Muscle of leg (tissue), 11 donors: ENCODE data around the gene STARD13. TPM values are rescaled to one million over a fixed set of nuclear protein-coding genes. Genes with fewer than 3 reads are reported as not detected.

Source experiments
- DNase-seq: peaks from one replicate; pipeline ENCODE4 v3.0.0; 2013
- H3K27ac ChIP-seq: one replicate; pipeline ENCODE4 v1.5.1; 2013; ENCODE audit warnings: mild to moderate bottlenecking, low read length, control low read depth
- H3K27me3 ChIP-seq: one replicate; pipeline ENCODE4 v1.6.1; 2013; ENCODE audit warnings: low read length; ENCODE audit not compliant: control insufficient read depth, insufficient read depth
- H3K36me3 ChIP-seq: one replicate; pipeline ENCODE4 v1.6.1; 2013; ENCODE audit warnings: low read length; ENCODE audit not compliant: control insufficient read depth, insufficient read depth
- H3K4me1 ChIP-seq: one replicate; pipeline ENCODE4 v1.6.1; 2013; ENCODE audit warnings: low read length; ENCODE audit not compliant: control insufficient read depth, insufficient read depth
- H3K4me3 ChIP-seq: one replicate; pipeline ENCODE4 v1.5.1; 2013; ENCODE audit warnings: low read length, control low read depth
- H3K9me3 ChIP-seq: replicated peaks from 2 replicates; pipeline ENCODE4 v1.6.1; 2013; ENCODE audit warnings: low read depth, low read length; ENCODE audit not compliant: control insufficient read depth
- WGBS: methylation state at CpG from one replicate; pipeline ENCODE4 v1.1.5; 2013; ENCODE audit warnings: missing lambda C conversion rate; ENCODE audit not compliant: insufficient coverage; 5-methylcytosine and 5-hydroxymethylcytosine counted together
- polyA plus RNA-seq, 8 donors: library from polyadenylated mRNA; unstranded; fragments of 120-200 nt; gene quantifications; one replicate each; pipeline versions ENCODE4 v1.2.1 to v1.2.3, GENCODE V29; 2013; ENCODE audit warnings: inconsistent platforms in 1 of 8, low replicate concordance in 1 of 8; ENCODE audit not compliant: insufficient read length in 8 of 8, insufficient read depth in 1 of 8
- total RNA-seq: library from RNA; stranded (reverse); fragments of 120-200 nt; gene quantifications from one replicate; pipeline ENCODE4 v1.2.4, GENCODE V29; 2013

The STARD13 gene
- total and polyA plus RNA-seq, 9 donors = 15.7 to 28.1 (median 21.8) TPM

- H3K27me3 ChIP-seq = no peaks in the 10 kb centered on the region
- H3K36me3 ChIP-seq = peaks cover 14% of the 10 kb centered on the region
- peaks cover 4% of the 10 kb centered on the region for H3K9me3 ChIP-seq
- DNase-seq = peak; percentile 96
- WGBS = 46% methylated on average over 2 of the region's 10 CpGs
- H3K4me3 ChIP-seq = no peak overlapping the region
- peak overlapping the region; percentile 90 for H3K27ac ChIP-seq
- H3K4me1 ChIP-seq = peaks cover 40% of the 10 kb centered on the region
These were observed 55.9 kb downstream of the STARD13 start for GRCh38 chr13:33229446-33230177.

GRCh38 chr13:33228648-33229445 lies 56.7 kb downstream of the STARD13 start:
- peak overlapping the region; percentile 90 for H3K27ac ChIP-seq
- peaks cover 16% of the 10 kb centered on the region for H3K36me3 ChIP-seq
- 55% methylated on average over 7 of the region's 12 CpGs for WGBS
- peak; percentile 66 for DNase-seq
- H3K27me3 ChIP-seq = no peaks in the 10 kb centered on the region
- peaks cover 9% of the 10 kb centered on the region for H3K9me3 ChIP-seq
- H3K4me3 ChIP-seq = no peak overlapping the region
- peaks cover 38% of the 10 kb centered on the region for H3K4me1 ChIP-seq

GRCh38 chr13:33227927-33228647 lies 57.5 kb downstream of the STARD13 start:
- Histone ChIP-seq H3K27me3 (no peaks in the 10 kb centered on the region), H3K27ac (peak overlapping the region; percentile 13), H3K36me3 (peaks cover 10% of the 10 kb centered on the region), H3K4me3 (no peak overlapping the region), H3K4me1 (peaks cover 38% of the 10 kb centered on the region), H3K9me3 (peaks cover 9% of the 10 kb centered on the region)
- WGBS = 82% methylated on average over 5 of the region's 7 CpGs
- peak; percentile 36 for DNase-seq

- Histone ChIP-seq H3K4me1 (peaks cover 17% of the 10 kb centered on the region), H3K27ac (no peak overlapping the region), H3K4me3 (no peak overlapping the region), H3K27me3 (no peaks in the 10 kb centered on the region), H3K36me3 (peaks cover 4% of the 10 kb centered on the region), H3K9me3 (peaks cover 5% of the 10 kb centered on the region)
- peak; percentile 49 for DNase-seq
- no CpG with 5 or more reads among the region's 3 CpGs for WGBS
These were observed 60.9 kb downstream of the STARD13 start for GRCh38 chr13:33224686-33225085.

DNA sequence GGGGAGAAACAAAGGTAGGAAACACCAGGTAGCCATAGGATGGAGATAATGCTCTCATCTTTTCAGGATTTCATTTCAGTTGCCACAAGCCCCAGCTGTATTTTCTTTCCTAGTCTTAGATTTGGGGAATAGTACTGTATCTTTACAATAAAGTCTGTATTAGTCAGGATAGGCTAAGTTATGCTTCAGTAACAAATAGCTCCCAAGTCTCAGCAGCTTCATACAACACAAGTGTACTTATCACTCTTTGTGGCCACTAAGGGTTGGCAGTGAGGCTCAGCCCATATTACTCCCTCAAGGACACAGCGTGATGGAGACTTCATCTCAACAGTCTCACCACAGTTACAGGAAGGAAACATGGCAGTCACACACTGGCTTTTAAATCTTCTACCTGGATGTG lies 61.4 kb downstream of the STARD13 start:
- H3K36me3 ChIP-seq = peaks cover 4% of the 10 kb centered on the region
- no peaks in the 10 kb centered on the region for H3K27me3 ChIP-seq
- H3K4me3 ChIP-seq = no peak overlapping the region
- H3K27ac ChIP-seq = no peak overlapping the region
- H3K9me3 ChIP-seq = peaks cover 5% of the 10 kb centered on the region
- no peak for DNase-seq
- 91% methylated on average over 1 of the region's 1 CpG for WGBS
- peaks cover 12% of the 10 kb centered on the region for H3K4me1 ChIP-seq

DNA sequence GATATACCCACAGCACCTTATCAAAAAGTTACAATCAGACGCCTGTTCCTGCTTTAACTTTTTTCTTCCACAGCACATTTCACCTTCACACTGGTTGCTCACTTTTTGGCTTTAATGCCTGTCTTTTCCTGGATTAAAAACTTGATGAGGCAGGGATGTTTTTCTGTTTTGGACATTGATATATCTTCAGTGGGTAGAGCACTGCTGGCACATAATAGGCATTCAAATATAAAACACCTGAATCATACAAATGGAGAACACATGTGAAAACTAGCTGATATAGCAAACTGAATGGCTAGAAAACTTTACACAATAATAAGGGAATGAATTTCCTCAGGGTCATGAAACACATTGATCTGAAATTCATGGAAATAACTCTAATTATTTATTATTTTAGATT lies 65.6 kb downstream of the STARD13 start:
- Histone ChIP-seq H3K4me1 (peaks cover 13% of the 10 kb centered on the region), H3K4me3 (no peak overlapping the region), H3K27ac (no peak overlapping the region), H3K27me3 (no peaks in the 10 kb centered on the region), H3K36me3 (peaks cover 8% of the 10 kb centered on the region), H3K9me3 (peaks cover 5% of the 10 kb centered on the region)
- DNase-seq = no peak
- no CpG with 5 or more reads among the region's 1 CpG for WGBS

- H3K27ac ChIP-seq = no peak overlapping the region
- DNase-seq = no peak
- peaks cover 4% of the 10 kb centered on the region for H3K36me3 ChIP-seq
- no CpG with 5 or more reads among the region's 1 CpG for WGBS
- H3K9me3 ChIP-seq = no peaks in the 10 kb centered on the region
- H3K4me1 ChIP-seq = peaks cover 23% of the 10 kb centered on the region
- no peak overlapping the region for H3K4me3 ChIP-seq
- H3K27me3 ChIP-seq = no peaks in the 10 kb centered on the region
These were observed 67.1 kb downstream of the STARD13 start for GRCh38 chr13:33218426-33218825.

GRCh38 chr13:33218020-33218419 lies 67.5 kb downstream of the STARD13 start:
- Histone ChIP-seq H3K4me3 (no peak overlapping the region), H3K4me1 (peaks cover 24% of the 10 kb centered on the region), H3K27me3 (no peaks in the 10 kb centered on the region), H3K27ac (no peak overlapping the region), H3K36me3 (peaks cover 4% of the 10 kb centered on the region), H3K9me3 (no peaks in the 10 kb centered on the region)
- no CpG with 5 or more reads among the region's 4 CpGs for WGBS
- DNase-seq = no peak

GRCh38 chr13:33217256-33217655 lies 68.3 kb downstream of the STARD13 start:
- WGBS = 29% methylated on average over 1 of the region's 3 CpGs
- Histone ChIP-seq H3K27me3 (no peaks in the 10 kb centered on the region), H3K27ac (no peak overlapping the region), H3K9me3 (no peaks in the 10 kb centered on the region), H3K4me3 (no peak overlapping the region), H3K36me3 (peaks cover 6% of the 10 kb centered on the region), H3K4me1 (peaks cover 24% of the 10 kb centered on the region)
- no peak for DNase-seq

- Histone ChIP-seq H3K36me3 (peaks cover 6% of the 10 kb centered on the region), H3K9me3 (no peaks in the 10 kb centered on the region), H3K27ac (peak overlapping the region; percentile 77), H3K27me3 (no peaks in the 10 kb centered on the region), H3K4me1 (peaks cover 24% of the 10 kb centered on the region), H3K4me3 (no peak overlapping the region)
- DNase-seq = peak; percentile 68
- WGBS = 33% methylated on average over 1 of the region's 6 CpGs
These were observed 71.8 kb downstream of the STARD13 start for GRCh38 chr13:33213797-33214196.
